GM19328 (cell line): ENCODE results near the gene FAM131A.

Experiments
- ATAC-seq: cut with Tn5 transposase; IDR thresholded peaks from one replicate; pipeline ENCODE4 v1.9.1; 2021; ENCODE audit warnings: mild to moderate bottlenecking, moderate library complexity; ENCODE audit not compliant: unreplicated experiment

The FAM131A gene

GRCh38 chr3:184316792-184317191 lies 20.6 kb upstream of the FAM131A start:
- ATAC-seq, result no peak

- no peak for ATAC-seq
These were observed 20.2 kb upstream of the FAM131A start for GRCh38 chr3:184317201-184317600.

GRCh38 chr3:184320104-184320445 lies 17.3 kb upstream of the FAM131A start:
- ATAC-seq, result no peak

- ATAC-seq, result no peak
These were observed 15.7 kb upstream of the FAM131A start for GRCh38 chr3:184321666-184322065.

- no peak for ATAC-seq
These were observed 14.5 kb upstream of the FAM131A start for GRCh38 chr3:184322731-184323487.

GRCh38 chr3:184323696-184324095 lies 13.7 kb upstream of the FAM131A start:
- ATAC-seq, result no peak

- ATAC-seq, result no peak
These were observed 12.1 kb upstream of the FAM131A start for GRCh38 chr3:184325269-184325668.

- ATAC-seq, result no peak
These were observed 11.6 kb upstream of the FAM131A start for GRCh38 chr3:184325715-184326369.

- ATAC-seq, result no peak
These were observed 10.2 kb upstream of the FAM131A start for GRCh38 chr3:184327171-184327570.

- ATAC-seq, result no peak
These were observed 8.9 kb upstream of the FAM131A start for GRCh38 chr3:184328516-184328915.

GRCh38 chr3:184332370-184333090 lies 4.9 kb upstream of the FAM131A start:
- no peak for ATAC-seq

GRCh38 chr3:184333190-184333589 lies 4.2 kb upstream of the FAM131A start:
- ATAC-seq, result no peak

- no peak for ATAC-seq
These were observed 3.7 kb upstream of the FAM131A start for GRCh38 chr3:184333700-184334099.

GRCh38 chr3:184334470-184335158 lies 2.8 kb upstream of the FAM131A start:
- ATAC-seq, result no peak

GRCh38 chr3:184335291-184335660 lies 2.1 kb upstream of the FAM131A start:
- no peak for ATAC-seq

GRCh38 chr3:184335661-184336546 lies 1.5 kb upstream of the FAM131A start:
- ATAC-seq, result no peak

- no peak for ATAC-seq
These were observed 627 bp upstream of the FAM131A start for GRCh38 chr3:184336547-184337398.

GRCh38 chr3:184337981-184338380 lies 581 bp downstream of the FAM131A start:
- ATAC-seq, result no peak

GRCh38 chr3:184338511-184338945 lies 1.1 kb downstream of the FAM131A start:
- no peak for ATAC-seq
